Measurements from ENCODE around the gene PROX2. TPM values are rescaled to one million over a fixed set of nuclear protein-coding genes. Genes with fewer than 3 reads are reported as not detected.

PROX2 gene
- not detected for total RNA-seq
- long read RNA-seq, partial matches to known transcripts, result 0 of 1 reads
- long read RNA-seq, other reads (novel, unspliced or antisense), result 1 of 1 reads

- ATAC-seq (no peak), DNase-seq (no peak)
- intact Hi-C loops (cut with DNase I), result no loop called here
Observed at GRCh38 chr14:74875941-74876913, at the start of gene PROX2. TSS of gene PROX2 (minus strand) at chr14:74876145. CDS start at chr14:74863834, 12,311 bp downstream.

DNA sequence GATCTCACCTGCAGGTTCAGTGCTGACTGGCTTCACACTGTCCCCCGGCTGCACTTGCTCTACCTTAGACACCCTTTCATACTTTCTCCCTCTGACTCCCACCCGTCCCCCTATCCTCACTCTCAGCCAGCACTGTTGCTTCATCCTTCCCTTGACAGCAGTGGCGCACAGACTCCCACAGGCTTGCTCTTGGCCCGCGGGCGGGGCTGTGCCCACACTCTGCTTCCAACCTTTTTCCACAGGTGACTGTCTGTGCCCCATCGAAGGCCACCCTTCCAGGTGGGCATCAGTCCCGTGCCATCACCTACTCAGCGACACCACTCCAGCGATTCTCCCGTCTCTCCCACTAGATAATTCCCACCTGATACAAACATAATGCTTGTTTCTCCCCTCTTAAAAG lies 48.1 kb upstream of the PROX2 start:
- intact Hi-C loops (cut with DNase I), result no loop called here
- DNase-seq, result no peak
- ATAC-seq, result no peak

DNA sequence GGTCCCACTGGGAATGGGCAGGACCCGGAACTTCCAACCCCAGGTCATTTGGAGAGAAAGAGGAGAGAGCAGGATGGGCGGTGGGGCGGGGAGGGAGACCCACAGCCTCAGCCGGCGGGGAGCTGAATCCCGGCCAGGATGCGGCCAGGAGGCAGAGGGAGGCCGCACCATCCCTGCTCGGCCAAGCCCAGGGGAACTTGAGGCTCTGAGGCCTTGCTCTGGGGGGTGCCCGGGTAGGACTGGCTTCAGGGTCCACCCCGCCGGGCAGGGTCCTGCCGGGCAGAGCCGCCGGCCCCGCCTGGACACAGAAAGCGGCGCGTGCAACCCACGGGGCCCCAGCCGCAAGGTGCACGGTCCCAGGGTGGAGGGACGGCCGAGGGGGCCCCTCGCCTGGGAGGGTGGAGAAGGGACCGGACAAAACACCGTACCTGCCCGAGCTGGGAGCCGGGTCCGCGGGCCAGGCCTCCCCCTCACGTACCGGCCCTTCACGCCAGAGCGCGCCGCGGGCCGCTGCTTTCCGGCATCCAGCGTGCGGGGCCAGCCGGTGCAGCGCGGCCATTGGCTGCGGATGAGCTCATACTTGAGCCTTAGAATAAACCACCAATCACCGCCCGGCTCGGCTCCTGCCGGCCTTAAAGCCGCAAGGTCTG lies 46.9 kb upstream of the PROX2 start, which contains the start of gene RPS6KL1:
RPS6KL1 (minus strand) TSS at position 509 of the 650 bp plus-strand sequence. CDS start 1,719 bp downstream, outside the sequence.
- intact Hi-C loops (cut with DNase I), result no loop called here
- DNase-seq (peak; percentile 91), ATAC-seq (peak; percentile 98)

DNA sequence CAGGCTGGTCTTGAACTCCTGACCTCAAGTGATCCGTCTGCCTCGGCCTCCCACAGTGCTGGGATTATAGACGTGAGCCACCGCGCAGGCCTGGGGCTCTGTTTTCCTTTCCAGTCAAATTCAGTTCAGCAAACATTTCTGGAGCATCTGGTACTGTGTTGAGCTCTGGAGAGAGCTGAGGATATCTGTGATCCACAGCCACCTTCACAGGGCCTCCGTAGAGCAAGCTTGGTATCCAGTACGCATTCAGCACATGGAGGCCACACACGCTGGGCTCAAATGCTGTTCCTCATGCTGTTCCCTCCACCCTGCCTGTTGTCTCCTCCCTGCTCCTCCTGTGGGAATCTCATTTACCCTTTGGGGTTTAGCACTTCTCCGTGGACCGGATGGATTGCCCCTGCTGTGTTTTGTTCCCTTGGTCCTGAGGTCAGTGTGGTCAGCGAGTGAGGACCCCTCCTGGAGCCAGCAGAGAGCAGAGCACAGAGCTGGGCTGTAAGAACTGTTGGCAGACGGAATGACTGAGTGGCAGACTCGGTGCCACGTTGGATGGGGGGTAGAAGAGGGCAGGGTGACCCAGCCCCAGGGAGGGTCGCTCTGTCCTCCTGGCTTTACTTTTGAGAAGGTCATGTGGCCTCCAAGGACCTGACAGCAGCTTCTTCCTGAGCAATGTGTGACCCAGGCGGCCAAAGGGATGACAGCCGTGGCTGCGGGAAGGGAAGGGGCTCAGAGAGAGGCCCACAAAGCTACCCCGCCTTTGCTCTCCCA lies 46.2 kb upstream of the PROX2 start:
- ATAC-seq (no peak), DNase-seq (no peak)
- intact Hi-C loops (cut with DNase I), result no loop called here

GRCh38 chr14:74921053-74921620 lies 45.2 kb upstream of the PROX2 start:
- no peak for DNase-seq
- intact Hi-C loops (cut with DNase I), result no loop called here
- no peak for ATAC-seq

GRCh38 chr14:74920281-74920680 lies 44.3 kb upstream of the PROX2 start:
- intact Hi-C loops (cut with DNase I), result no loop called here
- DNase-seq (no peak), ATAC-seq (no peak)

GRCh38 chr14:74919421-74920165 lies 43.6 kb upstream of the PROX2 start:
- intact Hi-C loops (cut with DNase I), result no loop called here
- DNase-seq (no peak), ATAC-seq (no peak)

GRCh38 chr14:74918380-74918779 lies 42.4 kb upstream of the PROX2 start:
- intact Hi-C loops (cut with DNase I), result no loop called here
- ATAC-seq (no peak), DNase-seq (no peak)

GRCh38 chr14:74917646-74918081 lies 41.7 kb upstream of the PROX2 start:
- DNase-seq, result peak; percentile 74
- peak; percentile 51 to 81 for ATAC-seq
- intact Hi-C loops (cut with DNase I), result no loop called here

- DNase-seq (no peak), ATAC-seq (peak in 1 of 2 donors; percentile 2)
- intact Hi-C loops (cut with DNase I), result no loop called here
Observed at GRCh38 chr14:74917178-74917543, 41.2 kb upstream of the PROX2 start.

- no peak for DNase-seq
- no peak for ATAC-seq
- intact Hi-C loops (cut with DNase I), result no loop called here
Observed at GRCh38 chr14:74915826-74916225, 39.9 kb upstream of the PROX2 start.

- intact Hi-C loops (cut with DNase I), result no loop called here
- no peak for ATAC-seq
Observed at GRCh38 chr14:74915426-74915825, 39.5 kb upstream of the PROX2 start.

GRCh38 chr14:74913986-74914573 lies 38.1 kb upstream of the PROX2 start:
- ATAC-seq, result peak; percentile 63 to 65
- intact Hi-C loops (cut with DNase I), result loop anchor here in 1 of 2 donors (2.0 kb wide), 1 partner anchor 169 kb away; no protein-coding TSS in a partner anchor
- peak; percentile 80 for DNase-seq

More at GRCh38 chr14:74915426-74915825, 39.5 kb upstream of the PROX2 start:
- DNase-seq, result no peak

- ATAC-seq, result no peak
- intact Hi-C loops (cut with DNase I), result loop anchor here in 1 of 2 donors (2.0 kb wide), 1 partner anchor 169 kb away; no protein-coding TSS in a partner anchor
Observed at GRCh38 chr14:74913393-74913910, 37.5 kb upstream of the PROX2 start.

DNA sequence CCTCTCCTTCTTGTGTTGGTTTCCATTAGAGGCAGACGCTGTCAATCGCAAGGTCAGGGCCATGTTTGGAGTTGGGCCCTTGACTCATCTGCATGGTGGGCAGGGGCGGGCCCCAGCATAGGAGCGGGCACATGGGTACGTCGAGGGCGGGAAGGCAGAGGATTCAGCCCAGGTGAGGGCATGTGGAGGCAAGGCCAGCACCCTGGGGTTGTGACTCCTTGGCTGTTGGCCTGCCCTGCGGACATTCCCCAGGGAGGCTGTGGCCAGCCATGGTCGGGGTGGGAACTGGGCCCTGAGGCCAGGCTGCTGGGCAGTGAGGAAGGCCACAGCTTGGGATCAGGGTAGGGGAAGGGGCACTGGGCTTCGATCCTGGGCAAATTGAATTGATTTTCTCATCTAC lies 36.9 kb upstream of the PROX2 start:
- ATAC-seq (no peak), DNase-seq (no peak)
- intact Hi-C loops (cut with DNase I), result loop anchor here in 1 of 2 donors (2.0 kb wide), 1 partner anchor 170 kb away; no protein-coding TSS in a partner anchor

More at GRCh38 chr14:74913393-74913910, 37.5 kb upstream of the PROX2 start:
- DNase-seq, result no peak

- intact Hi-C loops (cut with DNase I), result loop anchor here in 1 of 2 donors (2.0 kb wide), 1 partner anchor 171 kb away; no protein-coding TSS in a partner anchor
- DNase-seq (no peak), ATAC-seq (no peak)
Observed at GRCh38 chr14:74912111-74912510, 36.2 kb upstream of the PROX2 start.

DNA sequence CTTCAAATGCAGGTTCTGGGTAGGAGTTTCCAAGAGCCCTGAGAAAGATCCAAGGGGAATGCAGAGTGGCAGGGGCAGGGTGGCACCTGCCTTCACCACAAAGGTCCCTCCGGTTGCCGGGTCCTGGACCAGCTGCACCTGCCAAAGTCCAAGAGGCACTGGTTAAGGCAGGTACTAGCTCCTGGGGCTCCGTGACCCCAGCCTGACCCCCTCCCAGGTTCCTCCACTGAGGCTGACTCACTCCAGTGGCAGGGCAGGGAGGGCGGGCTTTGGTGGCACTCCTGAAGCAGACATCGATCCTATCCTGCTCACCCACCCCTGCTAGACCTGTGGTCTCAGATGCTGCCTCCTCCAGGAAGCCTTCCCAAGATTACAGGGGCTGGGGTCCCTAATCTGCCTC lies 35.8 kb upstream of the PROX2 start:
- intact Hi-C loops (cut with DNase I), result loop anchor here in 1 of 2 donors (2.0 kb wide), 1 partner anchor 171 kb away; no protein-coding TSS in a partner anchor
- DNase-seq, result no peak
- ATAC-seq, result no peak
